ENCODE data around the gene GFER.
A peak's percentile ranks its signal among the peaks of the same experiment; 100 is the strongest.
"Not testable (repeated sequence)": the region's sequence is repeated elsewhere in the genome, so short reads cannot be mapped to it uniquely, and the experiment has no call there.

Gene GFER

GRCh38 chr16:1958143-1958491 lies 25.9 kb upstream of the GFER start:
- DNase-seq = not testable (repeated sequence)

GRCh38 chr16:1958715-1959268 lies 25.2 kb upstream of the GFER start:
- no peak for DNase-seq

- peak; percentile 96 for DNase-seq
These were observed 24.5 kb upstream of the GFER start, which contains the start of gene NDUFB10 for GRCh38 chr16:1959269-1960039. NDUFB10 (plus strand) TSS chr16:1959538; CDS start chr16:1959625, 87 bp downstream.

- DNase-seq = no peak
These were observed 23.0 kb upstream of the GFER start for GRCh38 chr16:1960665-1961630.

- no peak for DNase-seq
These were observed 22.3 kb upstream of the GFER start for GRCh38 chr16:1961651-1962067.

- DNase-seq = not testable (repeated sequence)
These were observed 21.5 kb upstream of the GFER start for GRCh38 chr16:1962161-1963153.

GRCh38 chr16:1963806-1964505 lies 20.0 kb upstream of the GFER start:
- no peak for DNase-seq

GRCh38 chr16:1964506-1965395 lies 19.2 kb upstream of the GFER start, which contains the start of gene RPS2:
RPS2 (minus strand) TSS chr16:1964826; CDS start chr16:1964625, 201 bp downstream.
- DNase-seq = peak; percentile 99

GRCh38 chr16:1965396-1966001 lies 18.5 kb upstream of the GFER start:
- no peak for DNase-seq

GRCh38 chr16:1966460-1966859 lies 17.5 kb upstream of the GFER start, which contains the start of gene RNF151:
RNF151 (plus strand) TSS chr16:1966856; CDS start chr16:1966882, 26 bp downstream.
- no peak for DNase-seq

GRCh38 chr16:1968146-1968953 lies 15.6 kb upstream of the GFER start:
- DNase-seq = no peak

- peak; percentile 96 for DNase-seq
These were observed 12.1 kb upstream of the GFER start, which contains the start of gene TBL3 for GRCh38 chr16:1971796-1972489. TBL3 (plus strand) TSS chr16:1972053; CDS start chr16:1972165, 112 bp downstream.

- DNase-seq = peak; percentile 62
These were observed 11.5 kb upstream of the GFER start for GRCh38 chr16:1972490-1972877.

- no peak for DNase-seq
These were observed 10.4 kb upstream of the GFER start for GRCh38 chr16:1973461-1974156.

GRCh38 chr16:1974157-1975070 lies 9.6 kb upstream of the GFER start:
- DNase-seq = no peak

All from islet precursor cell (in vitro differentiated cells).